ENCODE measurements around the gene ATRN.

Gene ATRN

DNA sequence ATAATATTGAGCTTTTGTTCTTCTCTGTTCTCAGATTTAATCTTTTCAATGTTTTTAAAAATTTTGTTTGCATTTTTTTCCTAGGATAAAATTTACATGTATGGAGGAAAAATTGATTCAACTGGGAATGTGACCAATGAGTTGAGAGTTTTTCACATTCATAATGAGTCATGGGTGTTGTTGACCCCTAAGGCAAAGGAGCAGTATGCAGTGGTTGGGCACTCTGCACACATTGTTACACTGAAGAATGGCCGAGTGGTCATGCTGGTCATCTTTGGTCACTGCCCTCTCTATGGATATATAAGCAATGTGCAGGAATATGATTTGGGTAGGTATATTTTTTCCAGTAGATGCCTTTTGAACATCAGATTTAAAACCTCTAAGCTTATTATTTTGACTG, 89.8 kb downstream of the ATRN start:
- no peak for TF ChIP-seq FOXM1 (IDR thresholded peaks at IDR 0.05; ENCODE audit: borderline replicate concordance)
- TF ChIP-seq ARNT (IDR thresholded peaks at IDR 0.05), result no peak
- ChIA-PET POLR2A (no interaction called here), CTCF (no interaction called here)
- DNase-seq (ENCODE audit: extremely low spot score), result no peak

DNA sequence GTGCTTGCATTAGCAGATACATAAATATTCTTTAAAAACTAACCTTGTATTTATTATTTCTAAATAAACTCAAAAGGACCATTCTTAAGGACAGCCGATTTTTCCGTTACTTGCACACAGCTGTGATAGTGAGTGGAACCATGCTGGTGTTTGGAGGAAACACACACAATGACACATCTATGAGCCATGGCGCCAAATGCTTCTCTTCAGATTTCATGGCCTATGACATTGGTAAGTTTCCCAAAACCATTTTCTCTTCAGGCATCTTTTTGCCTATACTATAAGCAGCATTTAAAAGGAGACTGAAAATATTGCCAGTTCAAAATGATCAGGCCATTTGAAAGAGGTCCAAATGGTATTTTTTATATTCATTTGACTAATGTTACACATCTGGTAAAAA, 92.3 kb downstream of the ATRN start:
- ChIA-PET CTCF (interaction anchor here (0.6 to 1.7 kb wide), 12 partner anchors 11 to 218 kb away, joined by 3 to 14 read pairs (median 4); partner anchors contain the start of gene SPEF1), POLR2A (interaction anchor here (0.6 kb wide), 1 partner anchor 54 kb away, joined by 4 read pairs; no protein-coding TSS in a partner anchor)
- TF ChIP-seq CTBP1 (IDR thresholded peaks at IDR 0.05; ENCODE audit: borderline replicate concordance) (no peak), FOXK2 (IDR thresholded peaks at IDR 0.05) (no peak), ZNF384 (IDR thresholded peaks at IDR 0.05) (no peak), FOXA1 (IDR thresholded peaks at IDR 0.05) (no peak), NFRKB (IDR thresholded peaks at IDR 0.05) (no peak), LEF1 (IDR thresholded peaks at IDR 0.05; ENCODE audit: borderline replicate concordance) (no peak), ELF4 (IDR thresholded peaks at IDR 0.05) (no peak), BHLHE40 (IDR thresholded peaks at IDR 0.05; ENCODE audit: borderline replicate concordance) (no peak), TARDBP (IDR thresholded peaks at IDR 0.05) (no peak), SP1 (IDR thresholded peaks at IDR 0.05) (no peak), HDGF (IDR thresholded peaks at IDR 0.05; ENCODE audit: borderline replicate concordance) (no peak), FOXM1 (IDR thresholded peaks at IDR 0.05; ENCODE audit: borderline replicate concordance) (no peak), L3MBTL2 (conservative IDR thresholded peaks at IDR 0.05) (no peak)
- no peak for DNase-seq (ENCODE audit: extremely low spot score)

GRCh38 chr20:3563548-3564177, 92.8 kb downstream of the ATRN start:
- CTCF ChIA-PET, result interaction anchor here (0.6 to 1.7 kb wide), 12 partner anchors 11 to 218 kb away, joined by 3 to 14 read pairs (median 4); partner anchors contain the start of gene SPEF1
- POLR2A ChIA-PET, result no interaction called here
- TF ChIP-seq TARDBP (IDR thresholded peaks at IDR 0.05) (no peak), FOXA1 (IDR thresholded peaks at IDR 0.05) (no peak), SUZ12 (IDR thresholded peaks at IDR 0.05) (no peak), BHLHE40 (IDR thresholded peaks at IDR 0.05; ENCODE audit: borderline replicate concordance) (no peak), FOXM1 (IDR thresholded peaks at IDR 0.05; ENCODE audit: borderline replicate concordance) (no peak), ELF4 (IDR thresholded peaks at IDR 0.05) (no peak), ARNT (IDR thresholded peaks at IDR 0.05) (no peak), LEF1 (IDR thresholded peaks at IDR 0.05; ENCODE audit: borderline replicate concordance) (no peak), FOXK2 (IDR thresholded peaks at IDR 0.05) (no peak), NFRKB (IDR thresholded peaks at IDR 0.05) (no peak), L3MBTL2 (conservative IDR thresholded peaks at IDR 0.05) (no peak), SP1 (IDR thresholded peaks at IDR 0.05) (no peak), ZNF384 (IDR thresholded peaks at IDR 0.05) (no peak), CTBP1 (IDR thresholded peaks at IDR 0.05; ENCODE audit: borderline replicate concordance) (no peak), HDGF (IDR thresholded peaks at IDR 0.05; ENCODE audit: borderline replicate concordance) (no peak)
- TF ChIP-seq, protein P1, sequence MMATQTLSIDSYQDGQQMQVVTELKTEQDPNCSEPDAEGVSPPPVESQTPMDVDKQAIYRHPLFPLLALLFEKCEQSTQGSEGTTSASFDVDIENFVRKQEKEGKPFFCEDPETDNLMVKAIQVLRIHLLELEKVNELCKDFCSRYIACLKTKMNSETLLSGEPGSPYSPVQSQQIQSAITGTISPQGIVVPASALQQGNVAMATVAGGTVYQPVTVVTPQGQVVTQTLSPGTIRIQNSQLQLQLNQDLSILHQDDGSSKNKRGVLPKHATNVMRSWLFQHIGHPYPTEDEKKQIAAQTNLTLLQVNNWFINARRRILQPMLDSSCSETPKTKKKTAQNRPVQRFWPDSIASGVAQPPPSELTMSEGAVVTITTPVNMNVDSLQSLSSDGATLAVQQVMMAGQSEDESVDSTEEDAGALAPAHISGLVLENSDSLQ (IDR thresholded peaks at IDR 0.05), result no peak
- peak; percentile 46 for DNase-seq (ENCODE audit: extremely low spot score)

DNA sequence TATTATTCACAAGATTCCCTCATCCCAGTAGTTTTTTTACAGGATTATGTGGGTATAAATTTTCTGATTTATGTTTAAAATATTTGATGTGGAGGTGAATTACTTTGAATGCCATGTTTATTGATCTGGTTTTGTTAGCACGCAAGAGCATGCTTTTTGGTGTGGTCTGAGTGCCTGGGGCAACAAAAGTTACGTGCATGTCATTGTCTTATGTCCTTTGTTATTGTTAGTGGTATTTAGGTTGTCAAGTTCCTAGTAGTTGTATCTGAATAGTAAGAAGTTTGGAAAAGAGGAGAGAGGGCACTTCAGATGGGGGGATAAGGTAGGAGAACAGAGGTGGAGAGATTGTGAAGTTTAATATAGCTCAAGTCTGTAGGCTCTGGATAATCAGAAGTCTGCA, 95.0 kb downstream of the ATRN start:
- CTCF ChIA-PET, result no interaction called here
- POLR2A ChIA-PET, result no interaction called here
- no peak for DNase-seq (ENCODE audit: extremely low spot score)
- TF ChIP-seq ARNT (IDR thresholded peaks at IDR 0.05), result no peak
- no peak for TF ChIP-seq SP1 (IDR thresholded peaks at IDR 0.05)
- no peak for TF ChIP-seq TARDBP (IDR thresholded peaks at IDR 0.05)
- TF ChIP-seq FOXK2 (IDR thresholded peaks at IDR 0.05), result no peak
- no peak for TF ChIP-seq NFRKB (IDR thresholded peaks at IDR 0.05)

GRCh38 chr20:3572151-3572550, 101.3 kb downstream of the ATRN start:
- ChIA-PET POLR2A (no interaction called here), CTCF (no interaction called here)
- DNase-seq (ENCODE audit: extremely low spot score), result no peak
- TF ChIP-seq ZNF384 (IDR thresholded peaks at IDR 0.05), result no peak
- TF ChIP-seq NFRKB (IDR thresholded peaks at IDR 0.05), result no peak
- no peak for TF ChIP-seq FOXM1 (IDR thresholded peaks at IDR 0.05; ENCODE audit: borderline replicate concordance)
- TF ChIP-seq SP1 (IDR thresholded peaks at IDR 0.05), result no peak
- TF ChIP-seq, protein P1 (IDR thresholded peaks at IDR 0.05), result no peak
- TF ChIP-seq HDGF (IDR thresholded peaks at IDR 0.05; ENCODE audit: borderline replicate concordance), result no peak

- no peak for DNase-seq (ENCODE audit: extremely low spot score)
- ChIA-PET POLR2A (no interaction called here), CTCF (no interaction called here)
- no peak for TF ChIP-seq FOXA1 (IDR thresholded peaks at IDR 0.05)
- TF ChIP-seq ELF4 (IDR thresholded peaks at IDR 0.05), result no peak
- no peak for TF ChIP-seq HDGF (IDR thresholded peaks at IDR 0.05; ENCODE audit: borderline replicate concordance)
- TF ChIP-seq FOXM1 (IDR thresholded peaks at IDR 0.05; ENCODE audit: borderline replicate concordance), result no peak
- no peak for TF ChIP-seq LEF1 (IDR thresholded peaks at IDR 0.05; ENCODE audit: borderline replicate concordance)
- TF ChIP-seq SUZ12 (IDR thresholded peaks at IDR 0.05), result no peak
- no peak for TF ChIP-seq ZNF384 (IDR thresholded peaks at IDR 0.05)
- no peak for TF ChIP-seq ARNT (IDR thresholded peaks at IDR 0.05)
- no peak for TF ChIP-seq SP1 (IDR thresholded peaks at IDR 0.05)
- no peak for TF ChIP-seq L3MBTL2 (conservative IDR thresholded peaks at IDR 0.05)
These were observed 105.5 kb downstream of the ATRN start for GRCh38 chr20:3576363-3576762.

DNA sequence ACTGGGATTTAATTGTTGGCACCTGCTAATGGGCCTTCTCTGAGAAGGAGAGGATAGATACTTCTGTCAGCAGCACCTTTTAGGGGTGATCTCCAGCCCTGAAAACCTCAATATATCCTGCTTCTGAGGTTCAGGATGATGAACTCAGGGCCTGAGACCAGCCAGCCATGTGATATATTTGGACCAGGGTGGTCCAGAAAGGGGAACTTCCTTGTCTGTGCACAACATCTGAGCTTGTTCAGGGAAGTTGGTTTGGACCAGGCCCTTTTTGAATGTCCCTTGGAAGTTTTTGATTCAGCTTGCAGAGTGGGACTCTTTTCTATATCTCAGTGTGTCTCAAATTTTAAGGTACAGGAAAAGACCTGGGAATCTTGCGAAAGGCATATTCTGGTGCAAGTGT, 106.5 kb downstream of the ATRN start:
- no peak for TF ChIP-seq NFRKB (IDR thresholded peaks at IDR 0.05)
- no peak for TF ChIP-seq FOXM1 (IDR thresholded peaks at IDR 0.05; ENCODE audit: borderline replicate concordance)
- TF ChIP-seq FOXK2 (IDR thresholded peaks at IDR 0.05), result no peak
- no peak for TF ChIP-seq ARNT (IDR thresholded peaks at IDR 0.05)
- TF ChIP-seq LEF1 (IDR thresholded peaks at IDR 0.05; ENCODE audit: borderline replicate concordance), result no peak
- TF ChIP-seq L3MBTL2 (conservative IDR thresholded peaks at IDR 0.05), result no peak
- TF ChIP-seq BHLHE40 (IDR thresholded peaks at IDR 0.05; ENCODE audit: borderline replicate concordance), result no peak
- TF ChIP-seq SUZ12 (IDR thresholded peaks at IDR 0.05), result no peak
- no peak for TF ChIP-seq CTBP1 (IDR thresholded peaks at IDR 0.05; ENCODE audit: borderline replicate concordance)
- no peak for TF ChIP-seq SP1 (IDR thresholded peaks at IDR 0.05)
- no peak for TF ChIP-seq ELF4 (IDR thresholded peaks at IDR 0.05)
- no peak for TF ChIP-seq HDGF (IDR thresholded peaks at IDR 0.05; ENCODE audit: borderline replicate concordance)
- no peak for TF ChIP-seq FOXA1 (IDR thresholded peaks at IDR 0.05)
- TF ChIP-seq TARDBP (IDR thresholded peaks at IDR 0.05), result no peak
- no peak for TF ChIP-seq ZNF384 (IDR thresholded peaks at IDR 0.05)
- TF ChIP-seq, protein P1 (IDR thresholded peaks at IDR 0.05), result no peak
- ChIA-PET CTCF (interaction anchor here (1.3 kb wide), 1 partner anchor 14 kb away, joined by 4 read pairs; no protein-coding TSS in a partner anchor), POLR2A (no interaction called here)
- DNase-seq (ENCODE audit: extremely low spot score), result no peak
